ENCODE data around the gene SON.

SON gene

DNA sequence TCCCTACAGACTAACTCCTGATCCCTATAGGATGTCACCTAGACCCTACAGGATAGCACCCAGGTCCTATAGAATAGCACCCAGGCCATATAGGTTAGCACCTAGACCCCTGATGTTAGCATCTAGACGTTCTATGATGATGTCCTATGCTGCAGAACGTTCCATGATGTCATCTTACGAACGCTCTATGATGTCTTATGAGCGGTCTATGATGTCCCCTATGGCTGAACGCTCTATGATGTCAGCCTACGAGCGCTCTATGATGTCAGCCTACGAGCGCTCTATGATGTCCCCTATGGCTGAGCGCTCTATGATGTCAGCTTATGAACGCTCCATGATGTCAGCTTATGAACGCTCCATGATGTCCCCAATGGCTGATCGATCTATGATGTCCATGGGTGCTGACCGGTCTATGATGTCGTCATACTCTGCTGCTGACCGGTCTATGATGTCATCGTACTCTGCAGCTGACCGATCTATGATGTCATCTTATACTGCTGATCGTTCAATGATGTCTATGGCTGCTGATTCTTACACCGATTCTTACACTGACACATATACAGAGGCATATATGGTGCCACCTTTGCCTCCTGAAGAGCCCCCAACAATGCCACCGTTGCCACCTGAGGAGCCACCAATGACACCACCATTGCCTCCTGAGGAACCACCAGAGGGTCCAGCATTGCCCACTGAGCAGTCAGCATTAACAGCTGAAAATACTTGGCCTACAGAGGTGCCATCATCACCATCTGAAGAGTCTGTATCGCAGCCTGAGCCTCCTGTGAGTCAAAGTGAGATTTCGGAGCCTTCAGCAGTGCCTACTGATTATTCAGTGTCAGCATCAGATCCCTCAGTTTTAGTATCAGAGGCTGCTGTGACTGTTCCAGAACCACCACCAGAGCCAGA, 9.5 kb downstream of the SON start:
- Mint-ChIP-seq H3K9me3 (ENCODE audit: low read depth) (no peaks in the 10 kb centered on the region), H3K36me3 (peaks cover 9% of the 10 kb centered on the region), H3K27me3 (no peaks in the 10 kb centered on the region), H3K4me3 (no peak overlapping the region), H3K27ac (no peak overlapping the region), H3K4me1 (ENCODE audit: low read depth) (peaks cover 57% of the 10 kb centered on the region)

DNA sequence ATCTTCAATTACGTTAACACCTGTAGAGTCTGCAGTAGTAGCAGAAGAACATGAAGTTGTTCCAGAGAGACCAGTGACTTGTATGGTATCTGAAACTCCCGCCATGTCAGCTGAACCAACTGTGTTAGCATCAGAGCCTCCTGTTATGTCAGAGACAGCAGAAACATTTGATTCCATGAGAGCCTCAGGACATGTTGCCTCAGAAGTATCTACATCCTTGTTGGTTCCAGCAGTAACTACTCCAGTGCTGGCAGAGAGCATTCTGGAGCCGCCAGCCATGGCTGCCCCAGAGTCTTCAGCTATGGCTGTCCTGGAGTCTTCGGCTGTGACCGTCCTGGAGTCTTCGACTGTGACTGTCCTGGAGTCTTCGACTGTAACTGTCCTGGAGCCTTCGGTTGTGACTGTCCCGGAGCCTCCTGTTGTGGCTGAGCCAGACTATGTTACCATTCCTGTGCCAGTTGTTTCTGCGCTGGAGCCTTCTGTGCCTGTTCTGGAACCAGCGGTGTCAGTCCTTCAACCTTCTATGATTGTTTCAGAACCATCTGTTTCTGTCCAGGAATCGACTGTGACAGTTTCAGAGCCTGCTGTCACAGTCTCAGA, 10.3 kb downstream of the SON start:
- peaks cover 9% of the 10 kb centered on the region for H3K36me3 Mint-ChIP-seq
- no peak overlapping the region for H3K4me3 Mint-ChIP-seq
- H3K4me1 Mint-ChIP-seq (ENCODE audit: low read depth), result peaks cover 59% of the 10 kb centered on the region
- H3K9me3 Mint-ChIP-seq (ENCODE audit: low read depth), result no peaks in the 10 kb centered on the region
- H3K27me3 Mint-ChIP-seq, result no peaks in the 10 kb centered on the region
- H3K27ac Mint-ChIP-seq, result no peak overlapping the region

DNA sequence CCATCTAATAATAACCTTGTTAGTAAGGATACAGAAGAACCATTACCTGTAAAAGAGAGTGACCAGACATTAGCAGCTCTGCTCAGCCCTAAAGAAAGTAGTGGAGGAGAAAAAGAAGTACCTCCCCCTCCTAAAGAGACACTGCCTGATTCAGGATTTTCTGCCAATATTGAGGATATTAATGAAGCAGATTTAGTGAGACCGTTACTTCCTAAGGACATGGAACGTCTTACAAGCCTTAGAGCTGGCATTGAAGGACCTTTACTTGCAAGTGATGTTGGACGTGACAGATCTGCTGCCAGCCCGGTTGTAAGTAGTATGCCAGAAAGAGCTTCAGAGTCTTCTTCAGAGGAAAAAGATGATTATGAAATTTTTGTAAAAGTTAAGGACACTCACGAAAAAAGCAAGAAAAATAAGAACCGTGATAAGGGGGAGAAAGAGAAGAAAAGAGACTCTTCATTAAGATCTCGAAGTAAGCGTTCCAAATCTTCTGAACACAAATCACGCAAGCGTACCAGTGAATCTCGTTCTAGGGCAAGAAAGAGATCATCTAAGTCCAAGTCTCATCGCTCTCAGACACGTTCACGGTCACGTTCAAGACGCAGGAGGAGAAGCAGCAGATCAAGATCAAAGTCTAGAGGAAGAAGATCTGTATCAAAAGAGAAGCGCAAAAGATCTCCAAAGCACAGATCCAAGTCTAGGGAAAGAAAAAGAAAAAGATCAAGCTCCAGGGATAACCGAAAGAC, 11.6 kb downstream of the SON start:
- H3K9me3 Mint-ChIP-seq (ENCODE audit: low read depth), result no peaks in the 10 kb centered on the region
- H3K4me3 Mint-ChIP-seq, result peak overlapping the region; percentile 28
- no peaks in the 10 kb centered on the region for H3K27me3 Mint-ChIP-seq
- peaks cover 14% of the 10 kb centered on the region for H3K36me3 Mint-ChIP-seq
- no peak overlapping the region for H3K27ac Mint-ChIP-seq
- H3K4me1 Mint-ChIP-seq (ENCODE audit: low read depth), result peaks cover 56% of the 10 kb centered on the region

DNA sequence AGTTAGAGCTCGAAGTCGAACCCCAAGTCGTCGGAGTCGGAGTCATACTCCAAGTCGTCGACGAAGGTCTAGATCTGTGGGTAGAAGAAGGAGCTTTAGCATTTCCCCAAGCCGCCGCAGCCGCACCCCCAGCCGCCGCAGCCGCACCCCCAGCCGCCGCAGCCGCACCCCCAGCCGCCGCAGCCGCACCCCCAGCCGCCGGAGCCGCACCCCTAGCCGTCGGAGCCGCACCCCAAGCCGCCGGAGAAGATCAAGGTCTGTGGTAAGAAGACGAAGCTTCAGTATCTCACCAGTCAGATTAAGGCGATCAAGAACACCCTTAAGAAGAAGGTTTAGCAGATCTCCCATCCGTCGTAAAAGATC, 12.1 kb downstream of the SON start:
- Mint-ChIP-seq H3K9me3 (ENCODE audit: low read depth) (no peaks in the 10 kb centered on the region), H3K36me3 (peaks cover 14% of the 10 kb centered on the region), H3K4me1 (ENCODE audit: low read depth) (peaks cover 58% of the 10 kb centered on the region), H3K27me3 (no peaks in the 10 kb centered on the region), H3K27ac (no peak overlapping the region), H3K4me3 (peak overlapping the region; percentile 28)

DNA sequence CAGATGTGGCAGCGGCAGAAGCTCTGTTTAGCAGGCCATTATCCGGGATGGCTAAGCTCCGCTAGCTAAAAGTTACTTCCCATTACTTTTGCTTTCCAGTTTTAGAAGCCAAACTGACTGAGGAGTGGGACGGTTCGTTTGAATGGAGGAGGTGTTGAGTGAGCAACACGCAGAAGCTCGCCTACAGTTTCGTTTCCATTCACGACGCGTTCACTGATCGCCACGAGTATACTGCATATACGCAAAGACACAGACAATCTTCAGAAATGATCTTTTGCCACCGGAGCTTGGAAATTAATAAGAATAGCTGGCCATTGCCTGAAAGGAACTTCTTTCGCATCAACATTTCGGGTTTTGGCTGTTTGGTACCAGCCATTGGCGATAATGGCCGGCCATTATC, 14.6 kb downstream of the SON start:
- H3K27ac Mint-ChIP-seq, result no peak overlapping the region
- peaks cover 18% of the 10 kb centered on the region for H3K36me3 Mint-ChIP-seq
- no peak overlapping the region for H3K4me3 Mint-ChIP-seq
- no peaks in the 10 kb centered on the region for H3K27me3 Mint-ChIP-seq
- H3K9me3 Mint-ChIP-seq (ENCODE audit: low read depth), result no peaks in the 10 kb centered on the region
- peaks cover 75% of the 10 kb centered on the region for H3K4me1 Mint-ChIP-seq (ENCODE audit: low read depth)

DNA sequence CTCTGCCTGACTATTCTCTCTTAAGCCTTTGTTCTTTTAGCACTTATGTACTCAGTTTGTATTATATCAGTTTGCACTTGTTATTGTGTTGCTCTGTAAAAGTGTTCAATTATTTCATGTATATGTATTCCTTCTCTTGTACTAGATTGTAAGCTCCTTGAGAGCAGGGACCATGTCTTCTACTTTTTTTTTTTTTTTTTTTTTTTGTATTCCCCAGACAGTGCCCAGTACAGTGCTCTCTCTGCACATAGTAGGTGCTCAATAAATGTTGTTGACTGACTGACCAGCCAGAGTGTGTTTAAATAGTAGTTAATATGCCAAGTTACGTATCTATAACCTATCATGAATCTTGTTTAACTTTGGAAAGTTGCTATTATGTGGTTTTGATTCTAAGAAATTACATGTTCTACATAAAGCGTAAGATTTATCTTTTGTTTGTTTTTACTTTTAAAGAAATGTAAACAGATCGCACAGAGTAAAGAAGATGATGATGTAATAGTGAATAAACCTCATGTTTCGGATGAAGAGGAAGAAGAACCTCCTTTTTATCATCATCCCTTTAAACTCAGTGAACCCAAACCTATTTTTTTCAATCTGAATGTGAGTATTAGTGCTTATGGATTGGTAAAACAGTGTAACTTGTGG, 16.1 kb downstream of the SON start:
- Mint-ChIP-seq H3K36me3 (peaks cover 16% of the 10 kb centered on the region), H3K9me3 (ENCODE audit: low read depth) (no peaks in the 10 kb centered on the region), H3K4me1 (ENCODE audit: low read depth) (peaks cover 76% of the 10 kb centered on the region), H3K27ac (peak overlapping the region; percentile 36), H3K27me3 (no peaks in the 10 kb centered on the region), H3K4me3 (no peak overlapping the region)

DNA sequence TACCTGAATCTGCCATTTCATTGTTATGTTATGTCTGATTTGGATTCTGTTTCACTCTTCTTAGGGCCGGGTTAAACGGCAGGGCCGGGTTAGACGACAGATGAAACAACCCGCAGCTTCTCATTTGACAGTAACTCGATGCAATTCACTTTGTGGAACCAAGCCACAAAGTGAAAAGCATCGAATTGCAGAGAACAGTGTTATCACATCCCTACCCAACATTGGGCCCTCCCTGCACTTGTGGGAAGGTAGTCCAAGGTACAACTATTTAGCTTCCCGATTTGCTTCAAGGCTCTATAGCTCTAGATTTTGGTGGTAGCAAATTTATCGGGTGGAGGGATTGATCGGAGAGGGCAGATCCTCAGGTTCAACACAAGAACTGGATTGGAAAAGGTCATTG, 17.0 kb downstream of the SON start:
- no peak overlapping the region for H3K27ac Mint-ChIP-seq
- H3K4me3 Mint-ChIP-seq, result no peak overlapping the region
- H3K27me3 Mint-ChIP-seq, result no peaks in the 10 kb centered on the region
- no peaks in the 10 kb centered on the region for H3K9me3 Mint-ChIP-seq (ENCODE audit: low read depth)
- H3K36me3 Mint-ChIP-seq, result peaks cover 12% of the 10 kb centered on the region
- H3K4me1 Mint-ChIP-seq (ENCODE audit: low read depth), result peaks cover 67% of the 10 kb centered on the region

DNA sequence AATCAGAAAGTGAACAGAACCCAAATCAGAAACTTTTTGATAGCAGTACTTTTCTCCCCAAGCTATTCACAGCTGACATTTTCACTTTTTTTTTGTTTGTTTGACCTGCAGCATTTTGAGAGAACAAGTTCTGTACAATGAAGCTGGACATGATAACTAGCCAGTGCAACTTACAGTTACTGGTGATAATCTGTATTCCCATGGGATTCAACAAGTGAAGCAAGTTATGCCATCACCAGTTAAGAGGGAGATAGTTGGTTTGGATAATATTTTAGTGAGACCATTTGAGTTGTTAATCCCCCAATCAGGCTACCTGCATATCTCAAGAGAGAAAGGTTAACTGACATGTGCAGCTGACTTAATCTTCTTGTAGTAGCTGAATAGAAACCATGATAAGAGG, 18.1 kb downstream of the SON start:
- Mint-ChIP-seq H3K4me3 (peak overlapping the region; percentile 25), H3K36me3 (peaks cover 12% of the 10 kb centered on the region), H3K4me1 (ENCODE audit: low read depth) (peaks cover 62% of the 10 kb centered on the region), H3K9me3 (ENCODE audit: low read depth) (no peaks in the 10 kb centered on the region), H3K27me3 (no peaks in the 10 kb centered on the region), H3K27ac (peak overlapping the region; percentile 77)

DNA sequence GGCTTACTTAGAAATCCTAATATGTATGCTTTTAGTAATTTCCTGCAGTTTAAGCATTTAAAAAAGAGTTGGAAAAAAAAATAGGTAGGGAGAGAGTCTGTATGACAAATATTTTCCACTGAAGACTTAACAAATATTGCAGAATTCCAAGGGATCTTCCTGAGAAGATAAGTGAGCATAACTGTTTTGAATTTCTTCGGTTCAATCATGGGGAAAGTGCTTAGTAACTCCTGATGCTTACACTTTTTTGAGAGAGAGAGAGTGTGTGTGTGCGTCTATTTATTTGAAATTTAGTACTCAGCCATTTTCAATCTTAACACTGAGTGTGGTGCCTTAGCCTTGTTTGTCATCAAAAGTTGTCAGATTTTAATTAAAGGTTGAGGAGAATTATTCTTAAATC, 18.5 kb downstream of the SON start:
- peak overlapping the region; percentile 77 for H3K27ac Mint-ChIP-seq
- H3K9me3 Mint-ChIP-seq (ENCODE audit: low read depth), result no peaks in the 10 kb centered on the region
- H3K27me3 Mint-ChIP-seq, result no peaks in the 10 kb centered on the region
- H3K4me3 Mint-ChIP-seq, result peak overlapping the region; percentile 25
- peaks cover 58% of the 10 kb centered on the region for H3K4me1 Mint-ChIP-seq (ENCODE audit: low read depth)
- H3K36me3 Mint-ChIP-seq, result peaks cover 12% of the 10 kb centered on the region

DNA sequence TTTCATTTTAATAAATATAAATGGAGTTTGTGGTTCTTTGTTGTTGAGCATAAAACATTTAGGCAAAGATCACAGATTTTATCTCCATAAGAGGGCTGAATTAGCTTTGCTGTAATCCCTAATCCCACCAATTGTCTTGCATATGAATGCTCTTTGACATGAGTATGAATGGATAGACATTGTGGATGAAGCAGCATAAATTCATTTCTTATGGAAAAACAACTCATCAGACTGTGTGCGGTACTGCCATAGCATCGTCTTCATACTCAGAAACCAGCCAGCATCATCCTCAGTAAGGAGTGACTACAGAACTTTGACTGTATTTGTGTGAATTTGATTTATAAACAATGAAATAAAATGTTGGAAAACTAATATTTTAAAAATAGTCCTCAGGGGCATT, 19.6 kb downstream of the SON start:
- H3K4me3 Mint-ChIP-seq, result no peak overlapping the region
- no peaks in the 10 kb centered on the region for H3K27me3 Mint-ChIP-seq
- H3K9me3 Mint-ChIP-seq (ENCODE audit: low read depth), result no peaks in the 10 kb centered on the region
- peaks cover 52% of the 10 kb centered on the region for H3K4me1 Mint-ChIP-seq (ENCODE audit: low read depth)
- H3K36me3 Mint-ChIP-seq, result peaks cover 12% of the 10 kb centered on the region
- no peak overlapping the region for H3K27ac Mint-ChIP-seq

DNA sequence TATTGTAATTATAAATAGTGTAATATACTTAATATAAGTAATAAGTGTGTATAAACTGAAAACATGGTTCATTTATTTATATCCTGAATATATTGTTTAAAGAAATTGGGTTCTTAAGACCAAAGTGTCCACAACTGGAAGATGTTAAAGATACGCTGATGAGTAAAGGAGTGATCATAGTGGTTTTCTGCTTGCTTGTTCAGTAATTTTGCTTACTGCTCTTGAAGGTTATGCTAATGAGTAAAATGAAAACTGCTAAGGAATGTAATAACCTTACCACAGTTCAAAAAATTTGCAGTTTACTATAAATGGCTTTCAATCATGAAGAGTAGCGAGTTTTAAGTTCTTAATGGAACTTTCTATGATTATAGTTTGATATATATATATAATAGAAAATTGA, 23.7 kb downstream of the SON start:
- no peak overlapping the region for H3K27ac Mint-ChIP-seq
- H3K4me3 Mint-ChIP-seq, result no peak overlapping the region
- H3K27me3 Mint-ChIP-seq, result no peaks in the 10 kb centered on the region
- H3K36me3 Mint-ChIP-seq, result peaks cover under 1% of the 10 kb centered on the region
- no peaks in the 10 kb centered on the region for H3K9me3 Mint-ChIP-seq (ENCODE audit: low read depth)
- H3K4me1 Mint-ChIP-seq (ENCODE audit: low read depth), result peaks cover 40% of the 10 kb centered on the region

DNA sequence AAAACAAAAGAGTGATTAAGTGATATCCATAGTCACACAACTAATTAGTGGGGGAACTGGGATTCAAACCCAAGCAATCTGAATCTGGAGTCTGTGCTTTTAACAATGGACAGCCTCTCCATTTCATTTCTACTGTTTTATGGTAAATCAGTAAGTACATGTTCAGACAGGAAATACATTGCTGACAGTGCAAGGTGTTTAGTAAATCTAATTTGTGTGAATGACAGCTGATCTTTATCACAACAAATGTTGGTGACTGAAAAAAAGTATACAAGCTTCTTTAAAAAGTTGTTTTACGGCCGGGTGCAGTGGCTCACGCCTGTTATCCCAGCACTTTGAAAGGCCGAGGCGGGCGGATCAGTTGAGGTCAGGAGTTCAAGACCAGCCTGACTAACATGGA, 25.1 kb downstream of the SON start:
- H3K36me3 Mint-ChIP-seq, result no peaks in the 10 kb centered on the region
- H3K4me3 Mint-ChIP-seq, result no peak overlapping the region
- peaks cover 32% of the 10 kb centered on the region for H3K4me1 Mint-ChIP-seq (ENCODE audit: low read depth)
- H3K27me3 Mint-ChIP-seq, result no peaks in the 10 kb centered on the region
- peak overlapping the region; percentile 46 for H3K27ac Mint-ChIP-seq
- no peaks in the 10 kb centered on the region for H3K9me3 Mint-ChIP-seq (ENCODE audit: low read depth)

DNA sequence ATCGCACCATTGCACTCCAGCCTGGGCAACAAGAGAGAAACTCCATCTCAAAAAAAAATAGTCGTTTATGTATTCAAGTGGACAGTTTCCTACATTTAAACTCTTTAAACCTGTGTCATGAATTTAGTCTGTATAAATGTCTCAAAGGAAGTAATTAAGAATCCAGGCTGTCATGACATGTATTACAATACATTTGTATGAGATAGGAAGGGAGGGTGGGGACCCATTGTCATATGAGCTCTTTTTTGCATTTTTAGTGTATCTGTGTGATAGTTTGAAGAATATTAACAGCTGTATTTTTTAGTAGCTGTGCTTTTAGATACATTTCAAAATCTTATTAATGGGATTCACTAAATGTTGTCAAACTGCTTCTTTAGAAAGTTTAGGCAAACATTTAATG, 25.6 kb downstream of the SON start:
- Mint-ChIP-seq H3K9me3 (ENCODE audit: low read depth) (no peaks in the 10 kb centered on the region), H3K36me3 (no peaks in the 10 kb centered on the region), H3K27ac (peak overlapping the region; percentile 46), H3K4me1 (ENCODE audit: low read depth) (peaks cover 29% of the 10 kb centered on the region), H3K4me3 (no peak overlapping the region), H3K27me3 (no peaks in the 10 kb centered on the region)

DNA sequence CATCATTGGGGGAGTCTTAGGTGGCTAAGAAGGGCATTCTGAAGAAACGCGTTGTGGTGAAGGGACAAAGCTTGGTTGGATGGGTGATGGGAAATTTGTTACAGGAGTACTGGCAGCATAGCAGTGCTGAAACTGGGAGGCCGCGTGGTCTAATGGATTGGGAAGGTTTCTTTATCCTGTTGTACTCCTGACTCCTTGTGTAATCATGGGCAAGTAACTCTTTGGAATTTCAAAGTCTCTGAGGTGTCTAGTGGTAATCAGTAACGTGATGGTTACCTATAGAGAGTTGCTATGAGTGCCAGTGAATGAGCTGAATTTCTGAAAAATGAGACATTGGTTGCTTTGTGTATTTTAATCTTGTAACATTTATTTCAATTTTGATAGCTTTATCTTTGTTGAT, 27.2 kb downstream of the SON start:
- Mint-ChIP-seq H3K4me3 (no peak overlapping the region), H3K27ac (peak overlapping the region; percentile 72), H3K4me1 (ENCODE audit: low read depth) (peaks cover 27% of the 10 kb centered on the region)

DNA sequence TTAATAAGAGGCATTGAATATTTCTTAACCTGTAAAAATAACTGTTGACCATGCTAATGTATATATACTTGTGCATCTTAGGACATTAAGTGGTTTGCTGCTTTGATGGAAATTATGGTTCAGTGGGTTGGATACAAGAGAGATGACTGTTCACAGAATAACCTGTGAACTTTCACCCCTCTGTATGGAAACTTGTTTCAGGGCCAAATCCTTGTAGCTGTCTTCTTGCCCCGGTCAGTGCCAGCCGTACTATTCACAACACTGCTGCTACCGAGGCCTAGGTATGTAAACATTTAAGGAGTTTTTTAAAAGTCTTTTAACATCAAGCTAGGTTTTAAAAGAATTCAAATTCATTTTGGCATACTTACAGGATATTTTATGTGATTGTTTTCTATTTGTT, 29.5 kb downstream of the SON start:
- Mint-ChIP-seq H3K4me1 (ENCODE audit: low read depth) (peaks cover 21% of the 10 kb centered on the region), H3K4me3 (no peak overlapping the region), H3K36me3 (peaks cover 2% of the 10 kb centered on the region), H3K9me3 (ENCODE audit: low read depth) (no peaks in the 10 kb centered on the region), H3K27me3 (no peaks in the 10 kb centered on the region), H3K27ac (no peak overlapping the region)

More for the DNA sequence above, 27.2 kb downstream of the SON start:
- no peaks in the 10 kb centered on the region for H3K36me3 Mint-ChIP-seq
- no peaks in the 10 kb centered on the region for H3K27me3 Mint-ChIP-seq
- no peaks in the 10 kb centered on the region for H3K9me3 Mint-ChIP-seq (ENCODE audit: low read depth)
